IMR-90 (cell line): ENCODE results near the gene TNNI3K.

Source experiments
- CHD1 ChIP-seq: IDR thresholded peaks from 2 replicates; pipeline ENCODE4 v1.6.1; 2012; ENCODE audit warnings: low read depth, low read length, improper control_type of control experiment
- CTCF ChIP-seq: conservative IDR thresholded peaks from 2 replicates; pipeline ENCODE4 v1.5.1; 2012; ENCODE audit warnings: mild to moderate bottlenecking, low read depth, low read length, improper control_type of control experiment
- POLR2A ChIP-seq: IDR thresholded peaks from 2 replicates; pipeline ENCODE4 v1.6.1; 2012; ENCODE audit warnings: mild to moderate bottlenecking, low read depth, low read length
- RCOR1 ChIP-seq: IDR thresholded peaks from 2 replicates; pipeline ENCODE4 v1.6.1; 2012; ENCODE audit warnings: mild to moderate bottlenecking, low read length, improper control_type of control experiment; ENCODE audit not compliant: insufficient replicate concordance
- RFX5 ChIP-seq: IDR thresholded peaks from 2 replicates; pipeline ENCODE4 v1.8.0; 2012; ENCODE audit warnings: low read depth, mild to moderate bottlenecking, low read length, moderate library complexity

- TF ChIP-seq CTCF (no peak), CHD1 (no peak), RFX5 (no peak), POLR2A (no peak), RCOR1 (no peak)
Measured at GRCh38 chr1:74395571-74395970, 160.4 kb downstream of the TNNI3K start.
